Smooth muscle cell (in vitro differentiated cells): ENCODE results near the gene MOAP1. TPM values are rescaled to one million over a fixed set of nuclear protein-coding genes. Genes with fewer than 3 reads are reported as not detected.

Experiments
- DNase-seq: peaks from one replicate; lab custom pipeline; 2025; ENCODE audit not compliant: unreplicated experiment; lab: John Stamatoyannopoulos, UW
- H2AFZ ChIP-seq: fragments of 200-600 bp; sonication (generic); 2 replicates; pipeline ENCODE4 v1.6.0; 2016; ENCODE audit warnings: antibody characterized with exemption, low read depth, mild to moderate bottlenecking
- H3F3A ChIP-seq: fragments of 200-600 bp; sonication (generic); 2 replicates; pipeline ENCODE4 v1.6.0; 2017; ENCODE audit warnings: antibody characterized with exemption, low read depth
- H3K27ac ChIP-seq: fragments of 200-600 bp; sonication (generic); 2 replicates; pipeline ENCODE4 v1.5.1; 2016; ENCODE audit warnings: low read depth, mild to moderate bottlenecking
- H3K27me3 ChIP-seq: fragments of 200-600 bp; sonication (generic); 2 replicates; pipeline ENCODE4 v1.6.1; 2016; ENCODE audit warnings: low read depth, mild to moderate bottlenecking
- H3K36me3 ChIP-seq: fragments of 200-600 bp; sonication (generic); 2 replicates; pipeline ENCODE4 v1.5.1; 2016; ENCODE audit warnings: low read depth
- H3K4me1 ChIP-seq: fragments of 200-600 bp; sonication (generic); 2 replicates; pipeline ENCODE4 v1.5.1; 2016; ENCODE audit warnings: low read depth
- H3K4me2 ChIP-seq: fragments of 200-600 bp; sonication (generic); 2 replicates; pipeline ENCODE4 v1.6.0; 2016; ENCODE audit warnings: mild to moderate bottlenecking
- H3K4me3 ChIP-seq: fragments of 200-600 bp; sonication (generic); 2 replicates; pipeline ENCODE4 v1.5.1; 2016; ENCODE audit warnings: mild to moderate bottlenecking
- H3K79me2 ChIP-seq: fragments of 200-600 bp; sonication (generic); 2 replicates; pipeline ENCODE4 v1.6.0; 2016; ENCODE audit warnings: low read depth, mild to moderate bottlenecking
- H3K9ac ChIP-seq: fragments of 200-600 bp; sonication (generic); 2 replicates; pipeline ENCODE4 v1.6.0; 2016; ENCODE audit warnings: low read depth
- H3K9me3 ChIP-seq: fragments of 200-600 bp; sonication (generic); replicated peaks from 2 replicates; pipeline ENCODE4 v1.5.1; 2016; ENCODE audit warnings: low read depth
- H4K20me1 ChIP-seq: fragments of 200-600 bp; sonication (generic); 2 replicates; pipeline ENCODE4 v1.6.0; 2016; ENCODE audit warnings: low read depth
- WGBS: methylation state at CpG from one replicate; pipeline ENCODE4 v1.1.7; 2016; ENCODE audit warnings: low lambda C conversion rate; 5-methylcytosine and 5-hydroxymethylcytosine counted together
- polyA plus RNA-seq: library from polyadenylated mRNA; unstranded; fragments of >200 nt; fragmentation: Nextera tagmentation; extraction: Ambion mirVana; gene quantifications from 2 replicates; pipeline ENCODE4 v1.2.1, GENCODE V29; 2016
- total RNA-seq: library from RNA; depleted of rRNA; stranded (reverse); fragments of >200 nt; gene quantifications from 2 replicates; pipeline ENCODE4 v1.2.3, GENCODE V29; 2014
- TF ChIP-seq, protein P1 (sequence below): fragments of 200-600 bp; sonication (generic); IDR thresholded peaks from 2 replicates; pipeline ENCODE4 v1.5.1; 2017; ENCODE audit warnings: borderline replicate concordance, mild to moderate bottlenecking, antibody characterized with exemption; ENCODE audit not compliant: insufficient read depth, poor library complexity, severe bottlenecking

Gene MOAP1
- total and polyA plus RNA-seq, 2 experiments from 2014 or later: 6.9 to 7.7 TPM

DNA sequence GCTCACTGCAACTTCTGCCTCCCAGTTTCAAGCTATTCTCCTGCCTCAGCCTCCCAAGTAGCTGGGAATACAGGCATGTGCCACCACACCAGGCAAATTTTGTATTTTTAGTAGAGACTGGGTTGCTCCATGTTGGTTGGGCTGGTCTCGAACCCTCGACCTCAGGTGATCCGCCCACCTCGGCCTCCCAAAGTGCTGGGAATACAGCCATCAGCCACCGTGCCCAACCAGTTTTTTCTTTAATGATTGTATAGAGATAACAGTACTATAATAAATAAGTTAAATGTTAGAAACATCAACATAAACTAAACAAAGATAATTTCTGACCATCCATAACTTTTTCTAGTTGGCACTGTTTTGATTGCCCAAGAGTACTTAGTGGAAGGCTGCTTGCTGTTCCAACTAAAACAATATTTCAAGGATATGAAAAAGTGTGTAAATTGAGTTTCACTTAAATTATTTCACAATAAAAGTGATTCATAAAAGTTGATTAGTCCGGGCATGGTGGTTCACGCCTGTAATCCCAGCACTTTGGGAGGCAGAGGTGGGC, 16.5 kb upstream of the MOAP1 start:
- Histone ChIP-seq H4K20me1 (no peaks in the 10 kb centered on the region), H3F3A (no peaks in the 10 kb centered on the region), H3K27ac (no peak overlapping the region), H3K27me3 (no peaks in the 10 kb centered on the region), H2AFZ (no peak overlapping the region), H3K9ac (no peak overlapping the region), H3K79me2 (peaks cover 22% of the 10 kb centered on the region), H3K4me3 (no peak overlapping the region), H3K4me2 (no peak overlapping the region), H3K9me3 (no peaks in the 10 kb centered on the region), H3K4me1 (peaks cover 2% of the 10 kb centered on the region), H3K36me3 (no peaks in the 10 kb centered on the region)
- TF ChIP-seq, protein P1, sequence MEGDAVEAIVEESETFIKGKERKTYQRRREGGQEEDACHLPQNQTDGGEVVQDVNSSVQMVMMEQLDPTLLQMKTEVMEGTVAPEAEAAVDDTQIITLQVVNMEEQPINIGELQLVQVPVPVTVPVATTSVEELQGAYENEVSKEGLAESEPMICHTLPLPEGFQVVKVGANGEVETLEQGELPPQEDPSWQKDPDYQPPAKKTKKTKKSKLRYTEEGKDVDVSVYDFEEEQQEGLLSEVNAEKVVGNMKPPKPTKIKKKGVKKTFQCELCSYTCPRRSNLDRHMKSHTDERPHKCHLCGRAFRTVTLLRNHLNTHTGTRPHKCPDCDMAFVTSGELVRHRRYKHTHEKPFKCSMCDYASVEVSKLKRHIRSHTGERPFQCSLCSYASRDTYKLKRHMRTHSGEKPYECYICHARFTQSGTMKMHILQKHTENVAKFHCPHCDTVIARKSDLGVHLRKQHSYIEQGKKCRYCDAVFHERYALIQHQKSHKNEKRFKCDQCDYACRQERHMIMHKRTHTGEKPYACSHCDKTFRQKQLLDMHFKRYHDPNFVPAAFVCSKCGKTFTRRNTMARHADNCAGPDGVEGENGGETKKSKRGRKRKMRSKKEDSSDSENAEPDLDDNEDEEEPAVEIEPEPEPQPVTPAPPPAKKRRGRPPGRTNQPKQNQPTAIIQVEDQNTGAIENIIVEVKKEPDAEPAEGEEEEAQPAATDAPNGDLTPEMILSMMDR: no peak
- WGBS: 98% methylated on average over 7 of the region's 7 CpGs
- DNase-seq: no peak

DNA sequence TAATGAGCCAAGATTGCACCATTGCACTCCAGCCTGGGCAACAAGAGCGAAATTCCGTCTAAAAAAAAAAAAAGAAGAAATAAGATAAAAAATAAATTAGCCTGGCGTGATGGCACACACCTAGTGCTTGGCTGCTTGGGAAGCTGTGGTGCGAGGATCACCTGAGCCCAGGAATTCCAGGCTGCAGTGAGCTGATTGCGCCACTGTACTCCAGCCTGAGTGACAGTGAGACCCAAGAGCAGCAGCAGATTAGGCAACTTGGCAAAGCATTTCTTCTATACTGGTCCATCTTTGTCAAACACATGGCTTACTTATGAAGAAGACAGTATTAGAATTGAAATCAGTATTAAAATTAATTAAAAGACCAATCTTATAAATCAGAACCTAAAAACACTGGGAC, 15.9 kb upstream of the MOAP1 start:
- WGBS: over 99% methylated on average over 5 of the region's 5 CpGs
- Histone ChIP-seq H3K36me3 (no peaks in the 10 kb centered on the region), H2AFZ (no peak overlapping the region), H3K4me2 (no peak overlapping the region), H4K20me1 (no peaks in the 10 kb centered on the region), H3K27ac (no peak overlapping the region), H3K27me3 (no peaks in the 10 kb centered on the region), H3K4me1 (no peaks in the 10 kb centered on the region), H3K4me3 (no peak overlapping the region), H3K9me3 (no peaks in the 10 kb centered on the region), H3F3A (no peaks in the 10 kb centered on the region), H3K9ac (no peak overlapping the region), H3K79me2 (peaks cover 15% of the 10 kb centered on the region)
- TF ChIP-seq, protein P1: no peak
- DNase-seq: no peak

GRCh38 chr14:93199031-93199430, 14.3 kb upstream of the MOAP1 start:
- H3K36me3 ChIP-seq: no peaks in the 10 kb centered on the region
- H3K9me3 ChIP-seq: no peaks in the 10 kb centered on the region
- no peak overlapping the region for H3K4me2 ChIP-seq
- H3K27me3 ChIP-seq: no peaks in the 10 kb centered on the region
- TF ChIP-seq, protein P1: no peak
- no peak overlapping the region for H2AFZ ChIP-seq
- H3F3A ChIP-seq: no peaks in the 10 kb centered on the region
- peaks cover 11% of the 10 kb centered on the region for H3K79me2 ChIP-seq
- no peak overlapping the region for H3K4me3 ChIP-seq
- no peak overlapping the region for H3K27ac ChIP-seq
- DNase-seq: no peak
- H4K20me1 ChIP-seq: no peaks in the 10 kb centered on the region
- WGBS: 95% methylated on average over 4 of the region's 4 CpGs
- no peak overlapping the region for H3K9ac ChIP-seq
- H3K4me1 ChIP-seq: no peaks in the 10 kb centered on the region

DNA sequence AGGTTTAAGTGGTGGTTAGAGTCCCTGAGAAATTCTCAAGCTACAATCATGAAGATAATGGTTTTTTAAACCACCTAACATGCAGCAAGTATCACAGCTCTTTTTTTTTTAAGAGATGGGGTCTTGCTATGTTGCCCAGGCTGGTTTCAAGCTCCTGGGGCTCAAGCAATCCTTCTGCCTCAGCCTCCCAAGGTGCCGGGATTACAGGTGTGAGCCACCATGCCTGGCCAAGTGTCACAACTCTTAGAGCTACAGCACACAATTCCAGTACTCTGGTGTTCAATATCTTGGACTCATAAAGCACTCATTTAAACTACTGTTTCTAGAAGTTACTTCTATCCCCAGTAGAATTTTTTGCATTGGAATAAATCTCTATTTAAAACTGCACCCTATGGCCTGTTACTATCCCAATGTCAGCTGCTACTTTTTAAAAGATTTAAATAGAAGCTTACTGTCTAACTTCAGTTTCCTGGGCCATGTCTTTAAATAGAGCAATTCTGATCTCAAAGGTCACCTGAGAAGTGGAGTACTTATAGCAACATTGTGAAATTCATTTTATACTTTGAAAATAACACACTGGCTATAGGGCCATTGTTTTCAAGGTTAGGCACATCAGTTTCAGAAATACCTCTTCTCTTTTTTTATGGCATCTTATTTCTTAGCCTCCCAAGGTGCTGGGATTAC, 10.8 kb upstream of the MOAP1 start:
- no peak overlapping the region for H3K4me3 ChIP-seq
- no peaks in the 10 kb centered on the region for H3K27me3 ChIP-seq
- no peak overlapping the region for H3K27ac ChIP-seq
- H2AFZ ChIP-seq: no peak overlapping the region
- no peak for DNase-seq
- H3K79me2 ChIP-seq: peaks cover 3% of the 10 kb centered on the region
- no peaks in the 10 kb centered on the region for H3K9me3 ChIP-seq
- H3K36me3 ChIP-seq: no peaks in the 10 kb centered on the region
- no peak overlapping the region for H3K4me2 ChIP-seq
- H4K20me1 ChIP-seq: no peaks in the 10 kb centered on the region
- TF ChIP-seq, protein P1: no peak
- 90% methylated on average over 1 of the region's 1 CpG for WGBS
- no peak overlapping the region for H3K9ac ChIP-seq
- H3F3A ChIP-seq: no peaks in the 10 kb centered on the region
- no peaks in the 10 kb centered on the region for H3K4me1 ChIP-seq
